GM19438 (cell line): ENCODE data around the gene TPGS1.

Source experiments
- ATAC-seq: cut with Tn5 transposase; IDR thresholded peaks from one replicate; pipeline ENCODE4 v1.9.1; 2021; ENCODE audit warnings: low read depth; ENCODE audit not compliant: unreplicated experiment

Gene TPGS1

GRCh38 chr19:567296-567900, 60.1 kb downstream of the TPGS1 start:
- no peak for ATAC-seq
